Osteocyte (in vitro differentiated cells): ENCODE results near the gene INPP5D. TPM values are rescaled to one million over a fixed set of nuclear protein-coding genes. Genes with fewer than 3 reads are reported as not detected.
"Not testable (repeated sequence)": the region's sequence is repeated elsewhere in the genome, so short reads cannot be mapped to it uniquely, and the experiment has no call there.

Experiments
- DNase-seq: peaks from one replicate; pipeline ENCODE4 v3.0.0; 2021; ENCODE audit warnings: mixed read lengths; ENCODE audit not compliant: unreplicated experiment; ENCODE audit errors: extremely low spot score
- H3K27ac Mint-ChIP-seq: one replicate; pipeline ENCODE4 v1.8.0; 2021; ENCODE audit warnings: mild to moderate bottlenecking, mixed read lengths; ENCODE audit not compliant: unreplicated experiment
- H3K27me3 Mint-ChIP-seq: one replicate; pipeline ENCODE4 v1.8.0; 2021; ENCODE audit warnings: mixed read lengths; ENCODE audit not compliant: unreplicated experiment
- H3K36me3 Mint-ChIP-seq: one replicate; pipeline ENCODE4 v1.8.0; 2021; ENCODE audit warnings: mixed read lengths; ENCODE audit not compliant: unreplicated experiment
- H3K4me1 Mint-ChIP-seq: one replicate; pipeline ENCODE4 v1.8.0; 2021; ENCODE audit warnings: mixed read lengths; ENCODE audit not compliant: unreplicated experiment
- H3K4me3 Mint-ChIP-seq: one replicate; pipeline ENCODE4 v1.8.0; 2021; ENCODE audit warnings: mild to moderate bottlenecking, moderate library complexity, mixed read lengths; ENCODE audit not compliant: unreplicated experiment
- H3K9me3 Mint-ChIP-seq: one replicate; pipeline ENCODE4 v1.8.0; 2021; ENCODE audit warnings: mixed read lengths; ENCODE audit not compliant: unreplicated experiment
- CTCF ChIP-seq: fragments of 200-600 bp; sonication (generic); IDR thresholded peaks from 2 replicates; pipeline ENCODE4 v1.5.0; 2021; ENCODE audit warnings: antibody characterized with exemption, mild to moderate bottlenecking, moderate library complexity
- total RNA-seq: library from RNA; stranded (reverse); gene quantifications from 2 replicates; pipeline ENCODE4 v1.2.1, GENCODE V29; 2021

Gene INPP5D
- total RNA-seq, 1 donor from 2014 or later = 0.40 TPM

GRCh38 chr2:233063976-233064411 lies 3.9 kb downstream of the INPP5D start:
- Mint-ChIP-seq H3K27me3 (peaks cover 6% of the 10 kb centered on the region), H3K4me3 (no peak overlapping the region), H3K36me3 (no peaks in the 10 kb centered on the region), H3K9me3 (peaks cover 5% of the 10 kb centered on the region), H3K27ac (no peak overlapping the region), H3K4me1 (peaks cover 19% of the 10 kb centered on the region)
- no peak for TF ChIP-seq CTCF
- DNase-seq = no peak

GRCh38 chr2:233064530-233065199 lies 4.5 kb downstream of the INPP5D start:
- Mint-ChIP-seq H3K27me3 (peaks cover 9% of the 10 kb centered on the region), H3K4me3 (no peak overlapping the region)
- no peak for TF ChIP-seq CTCF

GRCh38 chr2:233065200-233065589 lies 5.1 kb downstream of the INPP5D start:
- DNase-seq, H3K36me3 Mint-ChIP-seq, H3K27ac Mint-ChIP-seq, H3K9me3 Mint-ChIP-seq, H3K4me3 Mint-ChIP-seq: not testable (repeated sequence)
- Mint-ChIP-seq H3K27me3 (peaks cover 15% of the 10 kb centered on the region), H3K4me1 (peaks cover 19% of the 10 kb centered on the region)

More at GRCh38 chr2:233064530-233065199, 4.5 kb downstream of the INPP5D start:
- Mint-ChIP-seq H3K27ac (no peak overlapping the region), H3K36me3 (no peaks in the 10 kb centered on the region), H3K9me3 (peaks cover 5% of the 10 kb centered on the region), H3K4me1 (peaks cover 19% of the 10 kb centered on the region)
- DNase-seq = no peak

- Mint-ChIP-seq H3K27ac (no peak overlapping the region), H3K36me3 (no peaks in the 10 kb centered on the region), H3K4me3 (no peak overlapping the region), H3K27me3 (peaks cover 19% of the 10 kb centered on the region), H3K9me3 (peaks cover 5% of the 10 kb centered on the region), H3K4me1 (peaks cover 14% of the 10 kb centered on the region)
- no peak for TF ChIP-seq CTCF
- DNase-seq = no peak
Measured at GRCh38 chr2:233065954-233066470, 5.9 kb downstream of the INPP5D start.

GRCh38 chr2:233068762-233069418 lies 8.7 kb downstream of the INPP5D start:
- no peak for DNase-seq
- H3K27me3 Mint-ChIP-seq = peaks cover 26% of the 10 kb centered on the region
- H3K9me3 Mint-ChIP-seq = peaks cover 9% of the 10 kb centered on the region
- H3K4me3 Mint-ChIP-seq = no peak overlapping the region
- TF ChIP-seq CTCF = no peak
- H3K4me1 Mint-ChIP-seq = no peaks in the 10 kb centered on the region
- no peaks in the 10 kb centered on the region for H3K36me3 Mint-ChIP-seq
- H3K27ac Mint-ChIP-seq = no peak overlapping the region
